Keratinocyte (primary cell): Measurements from ENCODE around the gene PEX5L.

ENCODE experiments used
- CTCF ChIP-seq, 3 experiments: IDR thresholded peaks in 1 of 3; conservative IDR thresholded peaks in 1 of 3; optimal IDR thresholded peaks in 1 of 3; 2 replicates in 2 of 3; 3 replicates in 1 of 3; pipeline versions ENCODE3 to v1.5.1; 2011; ENCODE audit warnings: low read length in 3 of 3, mild to moderate bottlenecking in 3 of 3, moderate library complexity in 2 of 3, control low read depth in 1 of 3, inconsistent platforms in 1 of 3; ENCODE audit not compliant: insufficient read depth in 2 of 3; ENCODE audit errors: extremely low read depth in 1 of 3
- EZH2 ChIP-seq: IDR thresholded peaks from one replicate; pipeline ENCODE4 v1.6.1; 2012; ENCODE audit warnings: inconsistent platforms, mild to moderate bottlenecking, low read length, moderate library complexity

DNA sequence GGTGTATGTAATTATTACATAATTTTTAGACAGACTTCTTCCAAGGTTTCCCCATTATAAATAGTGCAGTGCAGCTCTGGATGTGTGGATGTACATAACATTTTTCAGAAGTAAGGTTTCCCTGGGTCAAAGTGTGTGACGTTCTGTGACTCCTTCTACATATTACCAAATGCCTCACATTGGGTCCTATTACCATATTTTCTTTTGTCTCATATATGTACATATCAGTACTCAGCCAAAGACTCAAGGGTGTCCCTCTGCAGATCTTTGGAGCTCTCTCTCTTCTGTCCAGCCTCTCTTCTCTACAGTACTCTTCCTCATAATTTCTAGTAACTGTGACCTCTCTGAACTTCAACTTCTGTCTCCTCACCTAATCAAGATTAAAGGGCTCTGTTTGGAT lies 31.3 kb upstream of the PEX5L start:
- no peak for TF ChIP-seq CTCF (optimal IDR thresholded peaks at IDR 0.05 in 1 of 3, IDR thresholded peaks at IDR 0.05 in 1 of 3, conservative IDR thresholded peaks at IDR 0.05 in 1 of 3; ENCODE audit: extremely low read depth in 1 of 3, insufficient read depth in 2 of 3, low read length in 3 of 3)
- TF ChIP-seq EZH2: no peak
